K562 (cell line): Measurements from ENCODE around the gene JPT1. TPM values are rescaled to one million over a fixed set of nuclear protein-coding genes. Genes with fewer than 3 reads are reported as not detected.

Experiments used
- CBFB ChIP-seq: sonication (generic); formaldehyde crosslinking; IDR thresholded peaks from 2 replicates; pipeline ENCODE4 v1.4.0; 2020; ENCODE audit warnings: mild to moderate bottlenecking, missing genetic modification reagents
- EP400 ChIP-seq: fragments of 450-650 bp; IDR thresholded peaks from 2 replicates; pipeline ENCODE4 v1.6.1; 2017; ENCODE audit warnings: antibody characterized with exemption, mild to moderate bottlenecking, moderate library complexity
- polyA plus RNA-seq, 8 experiments: library from polyadenylated mRNA; depleted of rRNA in 4 of 8; stranded (reverse) in 5 of 8; unstranded in 3 of 8; fragments of >200 nt; fragmentation: Nextera tagmentation in 2 of 8; fragmentation: Illumina TruSeq in 1 of 8; extraction: Ambion mirVana in 2 of 8; extraction: Trizol in 1 of 8; gene quantifications; 2 replicates each; pipeline versions ENCODE4 v1.2.1 to v1.2.3, GENCODE V29; 2011 to 2014; ENCODE audit warnings: inconsistent platforms in 1 of 8, missing spikeins in 1 of 8
- total RNA-seq, 7 experiments: library from RNA; depleted of rRNA in 6 of 7; stranded (reverse); fragments of >200 nt in 6 of 7; fragmentation: Illumina TruSeq in 2 of 7; extraction: Trizol in 2 of 7; gene quantifications; 2 replicates each; pipeline versions ENCODE4 v1.2.1 to v1.2.3, GENCODE V29; 2011 to 2021; ENCODE audit warnings: low replicate concordance in 1 of 7
- TF ChIP-seq, protein P1 (sequence below): fragments of 450-650 bp; IDR thresholded peaks from 2 replicates; pipeline ENCODE4 v1.6.1; 2016; ENCODE audit warnings: mild to moderate bottlenecking, moderate library complexity

JPT1 gene
- total and polyA plus RNA-seq, 9 of the 15 experiments (the other 6 are each of a cell fraction or from before 2014, with no cell fraction given) = 56.7 to 292 (median 144) TPM

DNA sequence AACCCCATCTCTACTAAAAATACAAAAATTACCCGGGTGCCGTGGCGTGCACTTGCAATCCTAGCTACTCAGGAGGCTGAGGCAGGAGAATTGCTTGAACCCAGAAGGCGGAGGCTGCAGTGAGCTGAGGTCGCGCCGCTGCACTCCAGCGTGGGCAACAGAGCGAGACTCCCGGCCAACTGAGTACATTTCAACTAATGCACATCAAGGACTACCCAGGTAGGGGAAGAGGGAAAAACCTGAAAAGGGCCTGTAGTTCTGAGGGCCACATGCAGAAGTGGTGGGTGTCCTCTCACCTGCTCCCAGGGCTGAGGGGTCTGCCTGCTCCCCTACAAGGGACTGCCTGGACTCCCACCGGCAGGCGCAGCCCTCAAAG lies 67.1 kb downstream of the JPT1 start (continued):
- TF ChIP-seq, protein P1, sequence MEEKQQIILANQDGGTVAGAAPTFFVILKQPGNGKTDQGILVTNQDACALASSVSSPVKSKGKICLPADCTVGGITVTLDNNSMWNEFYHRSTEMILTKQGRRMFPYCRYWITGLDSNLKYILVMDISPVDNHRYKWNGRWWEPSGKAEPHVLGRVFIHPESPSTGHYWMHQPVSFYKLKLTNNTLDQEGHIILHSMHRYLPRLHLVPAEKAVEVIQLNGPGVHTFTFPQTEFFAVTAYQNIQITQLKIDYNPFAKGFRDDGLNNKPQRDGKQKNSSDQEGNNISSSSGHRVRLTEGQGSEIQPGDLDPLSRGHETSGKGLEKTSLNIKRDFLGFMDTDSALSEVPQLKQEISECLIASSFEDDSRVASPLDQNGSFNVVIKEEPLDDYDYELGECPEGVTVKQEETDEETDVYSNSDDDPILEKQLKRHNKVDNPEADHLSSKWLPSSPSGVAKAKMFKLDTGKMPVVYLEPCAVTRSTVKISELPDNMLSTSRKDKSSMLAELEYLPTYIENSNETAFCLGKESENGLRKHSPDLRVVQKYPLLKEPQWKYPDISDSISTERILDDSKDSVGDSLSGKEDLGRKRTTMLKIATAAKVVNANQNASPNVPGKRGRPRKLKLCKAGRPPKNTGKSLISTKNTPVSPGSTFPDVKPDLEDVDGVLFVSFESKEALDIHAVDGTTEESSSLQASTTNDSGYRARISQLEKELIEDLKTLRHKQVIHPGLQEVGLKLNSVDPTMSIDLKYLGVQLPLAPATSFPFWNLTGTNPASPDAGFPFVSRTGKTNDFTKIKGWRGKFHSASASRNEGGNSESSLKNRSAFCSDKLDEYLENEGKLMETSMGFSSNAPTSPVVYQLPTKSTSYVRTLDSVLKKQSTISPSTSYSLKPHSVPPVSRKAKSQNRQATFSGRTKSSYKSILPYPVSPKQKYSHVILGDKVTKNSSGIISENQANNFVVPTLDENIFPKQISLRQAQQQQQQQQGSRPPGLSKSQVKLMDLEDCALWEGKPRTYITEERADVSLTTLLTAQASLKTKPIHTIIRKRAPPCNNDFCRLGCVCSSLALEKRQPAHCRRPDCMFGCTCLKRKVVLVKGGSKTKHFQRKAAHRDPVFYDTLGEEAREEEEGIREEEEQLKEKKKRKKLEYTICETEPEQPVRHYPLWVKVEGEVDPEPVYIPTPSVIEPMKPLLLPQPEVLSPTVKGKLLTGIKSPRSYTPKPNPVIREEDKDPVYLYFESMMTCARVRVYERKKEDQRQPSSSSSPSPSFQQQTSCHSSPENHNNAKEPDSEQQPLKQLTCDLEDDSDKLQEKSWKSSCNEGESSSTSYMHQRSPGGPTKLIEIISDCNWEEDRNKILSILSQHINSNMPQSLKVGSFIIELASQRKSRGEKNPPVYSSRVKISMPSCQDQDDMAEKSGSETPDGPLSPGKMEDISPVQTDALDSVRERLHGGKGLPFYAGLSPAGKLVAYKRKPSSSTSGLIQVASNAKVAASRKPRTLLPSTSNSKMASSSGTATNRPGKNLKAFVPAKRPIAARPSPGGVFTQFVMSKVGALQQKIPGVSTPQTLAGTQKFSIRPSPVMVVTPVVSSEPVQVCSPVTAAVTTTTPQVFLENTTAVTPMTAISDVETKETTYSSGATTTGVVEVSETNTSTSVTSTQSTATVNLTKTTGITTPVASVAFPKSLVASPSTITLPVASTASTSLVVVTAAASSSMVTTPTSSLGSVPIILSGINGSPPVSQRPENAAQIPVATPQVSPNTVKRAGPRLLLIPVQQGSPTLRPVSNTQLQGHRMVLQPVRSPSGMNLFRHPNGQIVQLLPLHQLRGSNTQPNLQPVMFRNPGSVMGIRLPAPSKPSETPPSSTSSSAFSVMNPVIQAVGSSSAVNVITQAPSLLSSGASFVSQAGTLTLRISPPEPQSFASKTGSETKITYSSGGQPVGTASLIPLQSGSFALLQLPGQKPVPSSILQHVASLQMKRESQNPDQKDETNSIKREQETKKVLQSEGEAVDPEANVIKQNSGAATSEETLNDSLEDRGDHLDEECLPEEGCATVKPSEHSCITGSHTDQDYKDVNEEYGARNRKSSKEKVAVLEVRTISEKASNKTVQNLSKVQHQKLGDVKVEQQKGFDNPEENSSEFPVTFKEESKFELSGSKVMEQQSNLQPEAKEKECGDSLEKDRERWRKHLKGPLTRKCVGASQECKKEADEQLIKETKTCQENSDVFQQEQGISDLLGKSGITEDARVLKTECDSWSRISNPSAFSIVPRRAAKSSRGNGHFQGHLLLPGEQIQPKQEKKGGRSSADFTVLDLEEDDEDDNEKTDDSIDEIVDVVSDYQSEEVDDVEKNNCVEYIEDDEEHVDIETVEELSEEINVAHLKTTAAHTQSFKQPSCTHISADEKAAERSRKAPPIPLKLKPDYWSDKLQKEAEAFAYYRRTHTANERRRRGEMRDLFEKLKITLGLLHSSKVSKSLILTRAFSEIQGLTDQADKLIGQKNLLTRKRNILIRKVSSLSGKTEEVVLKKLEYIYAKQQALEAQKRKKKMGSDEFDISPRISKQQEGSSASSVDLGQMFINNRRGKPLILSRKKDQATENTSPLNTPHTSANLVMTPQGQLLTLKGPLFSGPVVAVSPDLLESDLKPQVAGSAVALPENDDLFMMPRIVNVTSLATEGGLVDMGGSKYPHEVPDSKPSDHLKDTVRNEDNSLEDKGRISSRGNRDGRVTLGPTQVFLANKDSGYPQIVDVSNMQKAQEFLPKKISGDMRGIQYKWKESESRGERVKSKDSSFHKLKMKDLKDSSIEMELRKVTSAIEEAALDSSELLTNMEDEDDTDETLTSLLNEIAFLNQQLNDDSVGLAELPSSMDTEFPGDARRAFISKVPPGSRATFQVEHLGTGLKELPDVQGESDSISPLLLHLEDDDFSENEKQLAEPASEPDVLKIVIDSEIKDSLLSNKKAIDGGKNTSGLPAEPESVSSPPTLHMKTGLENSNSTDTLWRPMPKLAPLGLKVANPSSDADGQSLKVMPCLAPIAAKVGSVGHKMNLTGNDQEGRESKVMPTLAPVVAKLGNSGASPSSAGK = peak; percentile 53; the same call in 1 of the 2 replicates
- peak; percentile 31; the same call in 1 of the 2 replicates for TF ChIP-seq EP400
- TF ChIP-seq CBFB = 0 out of 2 replicates have a peak, but pooled peaks have one; percentile 44
